Astrocyte (in vitro differentiated cells and primary cell): ENCODE data around the gene SNAP47. TPM values are rescaled to one million over a fixed set of nuclear protein-coding genes. Genes with fewer than 3 reads are reported as not detected.
A peak's percentile ranks its signal among the peaks of the same experiment; 100 is the strongest.

Experiments
- DNase-seq: peaks from one replicate; pipeline ENCODE4 v3.0.0-alpha.2; 2010; ENCODE audit warnings: low read depth
- FAIRE-seq: peaks from 2 replicates; lab custom pipeline; 2011; peaks lifted over from hg19 to GRCh38; lab: Jason Lieb, UNC
- H2AFZ ChIP-seq: 2 replicates; pipeline ENCODE4 v1.6.0; 2012; ENCODE audit warnings: low read depth, low read length, inconsistent platforms
- H3K27ac ChIP-seq: 2 replicates; pipeline ENCODE4 v1.5.1; 2011; ENCODE audit warnings: low read depth, low read length, inconsistent platforms
- H3K27me3 ChIP-seq: 2 replicates; pipeline ENCODE4 v1.6.0; 2011; ENCODE audit warnings: low read length, inconsistent platforms; ENCODE audit not compliant: insufficient read depth
- H3K36me3 ChIP-seq: 2 replicates; pipeline ENCODE4 v1.5.1; 2011; ENCODE audit warnings: low read length, inconsistent platforms; ENCODE audit not compliant: insufficient read depth
- H3K4me1 ChIP-seq: 2 replicates; pipeline ENCODE4 v1.5.1; 2011; ENCODE audit warnings: low read length, inconsistent platforms; ENCODE audit not compliant: insufficient read depth
- H3K4me2 ChIP-seq: 2 replicates; pipeline ENCODE4 v1.6.0; 2012; ENCODE audit warnings: low read length, inconsistent platforms
- H3K4me3 ChIP-seq: 2 replicates; pipeline ENCODE4 v1.5.1; 2011; ENCODE audit warnings: low read depth, mild to moderate bottlenecking, low read length, inconsistent platforms; ENCODE audit not compliant: insufficient read depth
- H3K79me2 ChIP-seq: 2 replicates; pipeline ENCODE4 v1.6.0; 2012; ENCODE audit warnings: mild to moderate bottlenecking, low read length, inconsistent platforms; ENCODE audit not compliant: insufficient read depth
- H3K9ac ChIP-seq: 2 replicates; pipeline ENCODE4 v1.6.0; 2012; ENCODE audit warnings: mild to moderate bottlenecking, low read length, inconsistent platforms
- H3K9me3 ChIP-seq: 2 replicates; pipeline ENCODE4 v1.5.1; 2012; ENCODE audit warnings: low read depth, mild to moderate bottlenecking, low read length, inconsistent platforms; ENCODE audit not compliant: insufficient read depth
- H4K20me1 ChIP-seq: 2 replicates; pipeline ENCODE4 v1.6.0; 2012; ENCODE audit warnings: low read length, inconsistent platforms; ENCODE audit not compliant: insufficient read depth
- H3K27ac Mint-ChIP-seq: one replicate; pipeline ENCODE4 v1.8.0; 2021; ENCODE audit warnings: mild to moderate bottlenecking, mixed read lengths; ENCODE audit not compliant: unreplicated experiment
- H3K27me3 Mint-ChIP-seq: one replicate; pipeline ENCODE4 v1.8.0; 2021; ENCODE audit warnings: low read depth, mixed read lengths; ENCODE audit not compliant: unreplicated experiment
- H3K36me3 Mint-ChIP-seq: one replicate; pipeline ENCODE4 v1.8.0; 2021; ENCODE audit warnings: low read depth, mixed read lengths; ENCODE audit not compliant: unreplicated experiment
- H3K4me1 Mint-ChIP-seq: one replicate; pipeline ENCODE4 v1.8.0; 2021; ENCODE audit warnings: low read depth, mixed read lengths; ENCODE audit not compliant: unreplicated experiment
- H3K4me3 Mint-ChIP-seq: one replicate; pipeline ENCODE4 v1.8.0; 2021; ENCODE audit warnings: mild to moderate bottlenecking, moderate library complexity, mixed read lengths; ENCODE audit not compliant: unreplicated experiment
- H3K9me3 Mint-ChIP-seq: one replicate; pipeline ENCODE4 v1.8.0; 2021; ENCODE audit warnings: mild to moderate bottlenecking, mixed read lengths; ENCODE audit not compliant: unreplicated experiment
- CTCF ChIP-seq: IDR thresholded peaks from 2 replicates; pipeline ENCODE4 v1.5.1; 2011; ENCODE audit warnings: low read depth, mild to moderate bottlenecking, inconsistent platforms, low read length, moderate library complexity; ENCODE audit not compliant: insufficient read depth
- EZH2 ChIP-seq: IDR thresholded peaks from 2 replicates; pipeline ENCODE4 v1.6.1; 2012; ENCODE audit warnings: mild to moderate bottlenecking, low read length, inconsistent platforms; ENCODE audit not compliant: insufficient read depth
- total RNA-seq: library from RNA; stranded (reverse); gene quantifications from 2 replicates; pipeline ENCODE4 v1.2.1, GENCODE V29; 2021

The SNAP47 gene
- total RNA-seq, 1 donor from 2014 or later: 31.9 TPM

- peak overlapping the region; percentile 30 for H3K9ac ChIP-seq
- TF ChIP-seq EZH2 (no peak), CTCF (no peak)
- peak overlapping the region; percentile 13 for H3K27ac ChIP-seq
- H3K4me2 ChIP-seq: peak overlapping the region; percentile 77
- H3K4me1 ChIP-seq: peaks cover 26% of the 10 kb centered on the region
- no peak for FAIRE-seq
- no peaks in the 10 kb centered on the region for H3K36me3 ChIP-seq
- Mint-ChIP-seq H3K9me3 (no peaks in the 10 kb centered on the region), H3K27ac (no peak overlapping the region), H3K4me1 (peaks cover 4% of the 10 kb centered on the region), H3K36me3 (no peaks in the 10 kb centered on the region), H3K27me3 (peaks cover 17% of the 10 kb centered on the region), H3K4me3 (no peak overlapping the region)
- no peaks in the 10 kb centered on the region for H3K9me3 ChIP-seq
- no peaks in the 10 kb centered on the region for H3K79me2 ChIP-seq
- no peak overlapping the region for H2AFZ ChIP-seq
- no peak overlapping the region for H3K4me3 ChIP-seq
- no peaks in the 10 kb centered on the region for H4K20me1 ChIP-seq
- no peak for DNase-seq
- H3K27me3 ChIP-seq: peaks cover 2% of the 10 kb centered on the region
These were observed 58.1 kb downstream of the SNAP47 start for GRCh38 chr1:227793079-227793947.

- Mint-ChIP-seq H3K4me1 (peaks cover 4% of the 10 kb centered on the region), H3K27ac (no peak overlapping the region), H3K4me3 (no peak overlapping the region), H3K27me3 (peaks cover 18% of the 10 kb centered on the region), H3K36me3 (no peaks in the 10 kb centered on the region), H3K9me3 (no peaks in the 10 kb centered on the region)
- no peaks in the 10 kb centered on the region for H3K79me2 ChIP-seq
- H3K27me3 ChIP-seq: peaks cover 4% of the 10 kb centered on the region
- TF ChIP-seq CTCF: no peak
- TF ChIP-seq EZH2: no peak
- peak overlapping the region; percentile 44 for H3K27ac ChIP-seq
- H3K4me3 ChIP-seq: peak overlapping the region; percentile 21
- H3K9ac ChIP-seq: peak overlapping the region; percentile 30
- DNase-seq: peak; percentile 91
- peak overlapping the region; percentile 11 for H2AFZ ChIP-seq
- no peaks in the 10 kb centered on the region for H3K9me3 ChIP-seq
- H3K4me2 ChIP-seq: peak overlapping the region; percentile 77
- no peaks in the 10 kb centered on the region for H3K36me3 ChIP-seq
- peaks cover 25% of the 10 kb centered on the region for H3K4me1 ChIP-seq
- FAIRE-seq: no peak
- no peaks in the 10 kb centered on the region for H4K20me1 ChIP-seq
These were observed 58.9 kb downstream of the SNAP47 start for GRCh38 chr1:227793948-227794816.
